GM23248 (cell line): Measurements from ENCODE around the gene ISM1. TPM values are rescaled to one million over a fixed set of nuclear protein-coding genes. Genes with fewer than 3 reads are reported as not detected.

Experiments
- DNase-seq: peaks from one replicate; pipeline ENCODE4 v3.0.0-alpha.2; 2015
- H2AFZ ChIP-seq: fragments of 200-600 bp; sonication (generic); 2 replicates; pipeline ENCODE4 v1.6.1; 2016; ENCODE audit warnings: antibody characterized with exemption
- H3F3A ChIP-seq: fragments of 200-600 bp; sonication (generic); 2 replicates; pipeline ENCODE4 v1.6.1; 2016; ENCODE audit warnings: mild to moderate bottlenecking, antibody characterized with exemption, mixed run types; ENCODE audit not compliant: insufficient read depth
- H3K27ac ChIP-seq: fragments of 200-600 bp; sonication (generic); 2 replicates; pipeline ENCODE4 v1.5.1; 2016; ENCODE audit warnings: mild to moderate bottlenecking
- H3K27me3 ChIP-seq: fragments of 200-600 bp; sonication (generic); replicated peaks from 2 replicates; pipeline ENCODE4 v1.6.1; 2016; ENCODE audit warnings: mild to moderate bottlenecking; ENCODE audit not compliant: insufficient read depth
- H3K36me3 ChIP-seq: fragments of 200-600 bp; sonication (generic); 2 replicates; pipeline ENCODE4 v1.6.1; 2016; ENCODE audit warnings: low read depth, mild to moderate bottlenecking
- H3K4me1 ChIP-seq: fragments of 200-600 bp; sonication (generic); 2 replicates; pipeline ENCODE4 v1.6.1; 2016; ENCODE audit warnings: mild to moderate bottlenecking; ENCODE audit not compliant: insufficient read depth
- H3K4me2 ChIP-seq: fragments of 200-600 bp; sonication (generic); one replicate; pipeline ENCODE4 v1.6.1; 2016; ENCODE audit warnings: mild to moderate bottlenecking; ENCODE audit not compliant: unreplicated experiment
- H3K4me3 ChIP-seq: fragments of 200-600 bp; sonication (generic); 2 replicates; pipeline ENCODE4 v1.5.1; 2016; ENCODE audit warnings: mild to moderate bottlenecking
- H3K79me2 ChIP-seq: fragments of 200-600 bp; sonication (generic); 2 replicates; pipeline ENCODE4 v1.6.1; 2016; ENCODE audit warnings: mild to moderate bottlenecking; ENCODE audit not compliant: insufficient read depth
- H3K9ac ChIP-seq: fragments of 200-600 bp; sonication (generic); 2 replicates; pipeline ENCODE4 v1.6.1; 2016; ENCODE audit warnings: mild to moderate bottlenecking
- H3K9me2 ChIP-seq: fragments of 200-600 bp; sonication (generic); 2 replicates; pipeline ENCODE4 v1.6.1; 2016; ENCODE audit warnings: mixed run types, mild to moderate bottlenecking, moderate library complexity; ENCODE audit not compliant: insufficient read depth
- H3K9me3 ChIP-seq: fragments of 200-600 bp; sonication (generic); one replicate; pipeline ENCODE4 v1.6.1; 2017; ENCODE audit warnings: low read depth
- H4K20me1 ChIP-seq: fragments of 200-600 bp; sonication (generic); 2 replicates; pipeline ENCODE4 v1.6.0; 2016; ENCODE audit not compliant: insufficient read depth
- EZH2 ChIP-seq: fragments of 200-600 bp; sonication (generic); IDR thresholded peaks from 2 replicates; pipeline ENCODE4 v1.6.1; 2018; ENCODE audit warnings: antibody characterized with exemption, mild to moderate bottlenecking; ENCODE audit not compliant: insufficient read depth, poor library complexity, severe bottlenecking
- EZH2phosphoT487 ChIP-seq: fragments of 200-600 bp; sonication (generic); IDR thresholded peaks from 2 replicates; pipeline ENCODE4 v1.6.1; 2018; ENCODE audit warnings: antibody characterized with exemption, moderate library complexity, mild to moderate bottlenecking, low read depth; ENCODE audit not compliant: insufficient read depth
- WGBS, 2 experiments: methylation state at CpG; one replicate each; pipeline ENCODE4 v1.1.6; 2015 to 2017; ENCODE audit warnings: low lambda C conversion rate in 2 of 2, low coverage in 1 of 2; ENCODE audit errors: missing lambda C conversion rate in 2 of 2; 5-methylcytosine and 5-hydroxymethylcytosine counted together
- in situ Hi-C: fragments of 300-500 bp; cut with MboI; formaldehyde crosslinking; loops from 2 replicates; pipeline ENCODE4 v1.15.0; 2020
- polyA plus RNA-seq: library from polyadenylated mRNA; unstranded; fragments of >200 nt; fragmentation: Nextera tagmentation; extraction: Ambion mirVana; gene quantifications from 2 replicates; pipeline ENCODE4 v1.2.1, GENCODE V29; 2016
- total RNA-seq: library from RNA; depleted of rRNA; stranded (reverse); fragments of >200 nt; shearing (Covaris generic); gene quantifications from 2 replicates; pipeline ENCODE4 v1.2.3, GENCODE V29; 2014

Gene ISM1
- total and polyA plus RNA-seq, 2 experiments from 2014 or later = 0.06 TPM; not detected in 1

DNA sequence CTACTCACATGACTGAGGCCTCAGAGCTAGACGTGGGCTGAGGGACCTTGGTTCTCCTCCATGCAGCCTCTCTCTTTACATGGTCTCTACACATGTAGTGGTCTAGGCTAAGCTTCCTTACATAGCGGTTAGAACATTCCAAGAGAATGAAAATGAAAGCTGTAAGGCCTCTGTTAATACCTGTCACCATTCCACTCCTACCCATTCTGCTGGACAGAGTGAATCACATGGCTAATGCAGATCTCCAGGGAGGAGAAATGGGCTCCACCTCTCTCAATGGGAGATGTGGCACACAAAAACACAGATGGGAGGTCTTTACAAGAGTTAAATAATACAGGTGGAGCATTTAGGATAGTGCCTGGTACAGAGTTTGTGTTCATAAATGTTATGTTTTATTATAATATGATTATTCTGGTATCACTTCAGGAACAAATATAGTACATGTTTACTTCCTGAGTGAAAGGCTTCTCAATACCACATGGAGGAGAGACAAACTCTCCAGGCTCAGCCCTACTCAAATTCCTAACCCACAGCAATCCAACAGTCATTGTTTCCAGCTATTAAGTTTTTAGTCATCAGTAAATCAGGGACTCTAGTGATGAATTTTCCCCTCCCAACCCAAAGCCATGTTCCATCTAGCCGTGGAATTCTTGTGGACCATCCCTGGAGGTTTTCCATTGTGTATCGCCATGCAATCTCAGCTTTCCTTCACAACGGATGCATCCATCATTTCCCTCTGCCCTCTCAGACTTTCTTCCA lies 57.9 kb downstream of the ISM1 start:
- H3K36me3 ChIP-seq = no peaks in the 10 kb centered on the region
- no peaks in the 10 kb centered on the region for H3K27me3 ChIP-seq
- in situ Hi-C loops = no loop called here
- TF ChIP-seq EZH2phosphoT487 (no peak), EZH2 (no peak)
- no peaks in the 10 kb centered on the region for H3K9me3 ChIP-seq
- H3K4me1 ChIP-seq = peaks cover 22% of the 10 kb centered on the region
- H3K9me2 ChIP-seq = no peaks in the 10 kb centered on the region
- peak overlapping the region; percentile 39 for H3K27ac ChIP-seq
- no peaks in the 10 kb centered on the region for H4K20me1 ChIP-seq
- H3K79me2 ChIP-seq = no peaks in the 10 kb centered on the region
- peak overlapping the region; percentile 67 for H3K4me2 ChIP-seq
- no peak overlapping the region for H3K9ac ChIP-seq
- peaks cover 11% of the 10 kb centered on the region for H3F3A ChIP-seq
- 24 to 27% methylated on average over 5 of the region's 5 CpGs for WGBS, 2 experiments
- H2AFZ ChIP-seq = peak overlapping the region; percentile 40
- DNase-seq = peak; percentile 73
- no peak overlapping the region for H3K4me3 ChIP-seq

DNA sequence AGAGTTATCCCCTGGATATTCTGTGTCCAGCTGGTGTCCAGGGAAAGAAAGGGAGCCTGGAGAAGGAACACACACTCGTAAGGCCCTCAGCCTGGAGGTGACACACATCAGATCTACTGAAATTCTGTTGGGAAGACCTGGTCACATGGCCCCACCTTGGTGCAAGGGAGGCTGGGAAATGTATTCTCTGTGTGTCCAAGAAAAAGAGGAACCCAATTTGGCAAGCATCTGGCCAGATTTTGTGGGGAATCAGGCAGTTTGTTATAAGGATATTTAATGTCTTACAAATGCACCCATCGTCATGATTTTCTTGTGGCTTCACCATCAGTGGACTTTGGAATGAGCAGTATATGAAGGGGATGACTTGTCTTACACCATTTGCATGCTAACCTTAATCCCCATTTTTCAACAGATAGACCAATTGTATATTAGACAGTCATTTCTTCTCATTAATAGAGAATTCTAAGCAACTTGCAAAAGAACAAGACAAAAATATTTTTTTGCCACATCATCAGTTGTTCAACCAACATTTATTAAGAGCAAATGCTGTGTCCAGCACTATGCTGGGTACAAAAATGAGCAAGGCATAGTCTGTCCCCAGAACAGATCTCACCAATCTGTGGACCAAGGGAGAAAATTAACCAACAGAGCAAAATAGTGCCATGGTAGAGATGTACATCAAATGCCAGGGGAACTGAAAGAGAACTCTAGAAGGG lies 59.7 kb downstream of the ISM1 start:
- H3K4me2 ChIP-seq = no peak overlapping the region
- no peaks in the 10 kb centered on the region for H3K9me3 ChIP-seq
- in situ Hi-C loops = no loop called here
- H3F3A ChIP-seq = peaks cover 11% of the 10 kb centered on the region
- no peak overlapping the region for H3K9ac ChIP-seq
- no peak for DNase-seq
- no peak overlapping the region for H3K27ac ChIP-seq
- no peaks in the 10 kb centered on the region for H3K36me3 ChIP-seq
- peaks cover 22% of the 10 kb centered on the region for H3K4me1 ChIP-seq
- no peaks in the 10 kb centered on the region for H3K9me2 ChIP-seq
- H3K79me2 ChIP-seq = no peaks in the 10 kb centered on the region
- H2AFZ ChIP-seq = no peak overlapping the region
- H4K20me1 ChIP-seq = no peaks in the 10 kb centered on the region
- no peaks in the 10 kb centered on the region for H3K27me3 ChIP-seq
- whole genome bisulfite sequencing, 2 experiments = 59 to 66% methylated on average over 2 of the region's 2 CpGs
- H3K4me3 ChIP-seq = no peak overlapping the region
- TF ChIP-seq EZH2phosphoT487 (no peak), EZH2 (no peak)

DNA sequence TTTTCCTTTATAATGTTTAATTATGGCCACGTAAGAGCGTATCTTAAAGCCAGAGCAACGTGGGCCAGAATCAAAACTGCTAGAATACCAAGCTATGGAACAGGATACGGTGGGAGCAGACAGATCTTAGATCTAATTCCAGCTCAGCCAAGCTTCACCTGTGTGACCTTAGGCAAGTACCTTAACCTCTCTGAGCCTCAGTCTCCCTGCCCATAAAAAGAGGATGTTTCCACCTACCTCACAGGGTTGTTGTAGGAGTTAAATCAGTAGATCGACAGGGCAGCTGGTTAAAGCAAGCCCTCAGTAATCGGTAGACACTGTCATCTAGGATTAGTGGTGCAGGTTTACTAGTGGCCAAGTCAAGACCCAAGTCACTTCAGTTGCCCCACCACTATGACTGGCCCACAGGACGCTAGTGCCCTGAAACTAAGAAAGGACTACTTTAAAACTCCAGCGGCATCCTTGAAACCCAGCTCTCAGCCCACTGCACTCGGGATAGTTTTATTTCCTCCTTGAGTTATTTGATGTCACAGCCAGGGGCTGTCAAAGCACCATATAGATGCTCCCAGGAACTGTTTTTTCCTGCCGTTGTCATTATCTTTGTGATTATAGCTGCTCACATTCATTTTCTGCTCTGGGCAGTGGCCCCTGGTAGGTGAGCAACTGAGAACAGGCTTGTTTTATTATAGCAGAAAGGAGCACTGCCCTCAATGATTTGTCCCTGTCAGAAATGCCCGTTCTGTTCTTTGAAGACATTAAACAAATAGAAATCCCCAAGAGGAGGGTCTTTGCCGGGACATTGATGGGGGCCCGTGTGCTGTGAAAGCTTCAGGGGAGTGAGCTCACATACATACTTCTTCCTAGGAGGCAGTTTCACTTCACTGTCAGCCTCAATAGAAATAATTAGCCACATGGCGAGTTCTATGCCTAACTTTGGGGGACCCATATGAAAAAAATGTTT lies 63.1 kb downstream of the ISM1 start:
- Histone ChIP-seq H3K36me3 (no peaks in the 10 kb centered on the region), H2AFZ (no peak overlapping the region), H3K4me1 (peaks cover 4% of the 10 kb centered on the region; the same call in 1 of the 2 replicates), H3K9ac (no peak overlapping the region), H4K20me1 (no peaks in the 10 kb centered on the region), H3K4me3 (no peak overlapping the region), H3K4me2 (no peak overlapping the region), H3F3A (no peaks in the 10 kb centered on the region), H3K27me3 (no peaks in the 10 kb centered on the region), H3K9me3 (no peaks in the 10 kb centered on the region), H3K9me2 (no peaks in the 10 kb centered on the region), H3K27ac (no peak overlapping the region), H3K79me2 (no peaks in the 10 kb centered on the region)
- no peak for TF ChIP-seq EZH2phosphoT487
- TF ChIP-seq EZH2 = no peak
- in situ Hi-C loops = no loop called here
- WGBS, 2 experiments = 74 to 75% methylated on average over 14 of the region's 14 CpGs
- DNase-seq = no peak

DNA sequence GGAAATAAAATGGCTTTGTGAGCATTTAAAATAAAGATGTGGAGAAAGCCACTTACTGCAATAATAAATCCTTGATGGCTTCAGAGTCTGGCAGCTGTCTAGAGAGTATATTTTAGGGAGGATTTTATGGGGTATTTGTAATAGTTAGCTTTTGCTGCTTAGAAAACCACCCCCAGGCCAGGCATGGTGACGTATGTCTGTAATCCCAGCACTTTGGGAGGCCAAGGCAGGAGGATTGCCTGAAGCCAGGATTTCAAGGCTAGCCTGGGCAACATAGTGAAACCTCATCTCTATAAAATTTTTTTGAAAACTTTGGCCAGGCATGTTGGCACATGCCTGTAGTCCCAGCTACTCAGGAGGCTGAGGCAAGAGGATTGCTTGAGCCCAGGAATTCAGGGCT lies 63.8 kb downstream of the ISM1 start:
- no peaks in the 10 kb centered on the region for H4K20me1 ChIP-seq
- no peaks in the 10 kb centered on the region for H3K4me1 ChIP-seq
- TF ChIP-seq EZH2 (no peak), EZH2phosphoT487 (no peak)
- no peaks in the 10 kb centered on the region for H3K79me2 ChIP-seq
- no peak overlapping the region for H3K27ac ChIP-seq
- H3K9ac ChIP-seq = no peak overlapping the region
- 39 to 56% methylated on average over 1 of the region's 1 CpG for WGBS, 2 experiments
- H3K4me3 ChIP-seq = no peak overlapping the region
- H3K9me3 ChIP-seq = no peaks in the 10 kb centered on the region
- no peaks in the 10 kb centered on the region for H3F3A ChIP-seq
- in situ Hi-C loops = no loop called here
- H3K36me3 ChIP-seq = no peaks in the 10 kb centered on the region
- H3K4me2 ChIP-seq = no peak overlapping the region
- no peaks in the 10 kb centered on the region for H3K27me3 ChIP-seq
- no peak for DNase-seq
- H3K9me2 ChIP-seq = no peaks in the 10 kb centered on the region
- H2AFZ ChIP-seq = no peak overlapping the region
